CD4-positive, alpha-beta T cell treated with Interleukin-17A for 1 hour (primary cell): ENCODE measurements around the gene RNF44.
"Not testable (repeated sequence)": the region's sequence is repeated elsewhere in the genome, so short reads cannot be mapped to it uniquely, and the experiment has no call there.

ENCODE experiments used
- DNase-seq: peaks from one replicate; pipeline ENCODE4 v3.0.0-alpha.2; 2020

Gene RNF44

DNA sequence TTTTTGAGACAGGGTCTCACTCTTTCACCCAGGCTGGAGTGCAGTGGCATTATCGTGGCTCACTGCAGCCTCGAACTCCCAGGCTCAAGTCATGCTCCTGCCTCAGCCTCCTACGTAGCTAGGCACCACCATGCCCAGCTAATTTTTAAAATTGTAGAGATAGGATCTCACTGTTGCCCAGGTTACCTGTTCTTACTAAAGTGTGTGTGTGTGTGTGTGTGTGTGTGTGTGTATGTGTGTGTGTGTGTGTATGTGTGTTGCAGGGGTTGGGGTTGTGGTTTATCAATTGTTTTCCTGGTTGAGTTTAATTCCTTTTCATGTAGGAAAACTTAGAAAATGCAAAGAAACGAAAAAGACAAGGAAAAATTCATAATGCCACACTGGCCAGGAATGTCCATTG is 21.8 kb downstream of the RNF44 start:
- DNase-seq: peak; percentile 23

DNA sequence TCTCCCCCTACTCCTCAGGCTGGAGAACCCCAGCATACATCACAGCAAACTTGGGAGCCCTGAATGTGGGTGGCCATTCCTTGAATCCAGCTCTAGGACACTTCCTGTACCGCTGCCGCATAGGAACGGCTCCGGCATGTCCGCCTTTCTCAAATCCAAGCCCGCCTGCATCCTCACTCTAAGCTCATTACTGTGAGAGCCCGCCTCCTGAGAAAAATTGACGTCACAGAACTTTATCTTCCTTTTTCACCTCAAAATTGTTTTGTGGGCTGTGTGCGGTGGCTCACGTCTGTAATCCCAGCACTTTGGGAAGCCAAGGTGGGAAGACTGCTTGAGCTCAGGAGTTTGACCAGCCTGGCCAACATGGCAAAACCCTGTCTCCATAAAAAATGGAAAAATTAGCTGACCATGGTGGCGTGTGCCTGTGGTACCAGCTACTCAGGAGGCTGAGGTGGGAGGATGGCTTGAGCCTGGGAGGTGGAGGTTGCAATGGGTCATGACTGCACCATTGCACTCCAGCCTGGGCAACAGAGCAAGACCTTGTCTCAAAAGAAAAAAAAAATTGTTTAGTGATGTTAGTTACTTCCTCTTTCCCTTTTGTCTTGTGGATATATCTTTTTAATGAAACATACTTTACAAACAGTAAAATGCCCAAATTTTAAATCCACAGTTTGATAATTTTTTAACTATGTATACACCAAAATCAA is 22.8 kb downstream of the RNF44 start:
- DNase-seq: no peak

DNA sequence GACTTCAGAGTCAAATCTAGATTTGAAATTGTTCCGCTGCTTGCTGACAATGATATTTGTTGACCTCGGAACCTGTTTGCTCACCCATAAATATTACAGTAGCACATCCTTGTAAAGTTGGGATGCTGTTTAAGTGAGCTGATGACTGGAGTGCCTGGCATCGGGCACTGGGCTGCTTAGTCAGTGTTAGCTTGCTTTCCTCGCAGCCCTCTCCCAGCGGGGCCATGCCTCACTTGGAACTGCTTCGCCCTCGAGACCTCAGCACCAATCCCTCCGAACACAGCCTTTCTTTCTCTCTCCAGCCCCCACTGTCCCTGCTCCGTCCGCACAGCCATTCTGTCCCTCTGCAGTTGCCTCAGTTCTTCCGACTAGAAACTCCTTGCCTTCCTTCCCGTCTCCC is 23.4 kb downstream of the RNF44 start:
- DNase-seq: no peak

GRCh38 chr5:176508603-176509002 is 28.6 kb downstream of the RNF44 start:
- DNase-seq: no peak

DNA sequence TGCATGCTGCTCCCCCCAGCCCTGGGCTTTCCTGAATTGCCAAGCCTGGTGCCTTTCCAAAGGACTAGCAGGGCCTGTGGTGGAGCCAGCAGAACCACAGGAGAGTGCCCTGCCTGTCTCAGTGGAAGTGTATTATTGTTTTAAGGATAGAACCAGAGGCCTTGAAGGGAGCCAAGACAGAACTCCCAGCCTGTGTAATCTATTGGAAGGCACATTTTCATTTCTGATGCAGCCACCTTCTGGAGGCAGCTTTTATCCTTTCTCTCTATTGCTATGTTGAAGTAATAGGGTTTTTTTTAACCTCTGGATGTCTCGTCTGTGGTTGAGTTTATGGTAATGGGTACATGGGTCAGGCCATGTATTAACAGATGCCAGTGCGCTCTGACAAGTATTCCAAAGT is 29.3 kb downstream of the RNF44 start:
- DNase-seq: no peak

DNA sequence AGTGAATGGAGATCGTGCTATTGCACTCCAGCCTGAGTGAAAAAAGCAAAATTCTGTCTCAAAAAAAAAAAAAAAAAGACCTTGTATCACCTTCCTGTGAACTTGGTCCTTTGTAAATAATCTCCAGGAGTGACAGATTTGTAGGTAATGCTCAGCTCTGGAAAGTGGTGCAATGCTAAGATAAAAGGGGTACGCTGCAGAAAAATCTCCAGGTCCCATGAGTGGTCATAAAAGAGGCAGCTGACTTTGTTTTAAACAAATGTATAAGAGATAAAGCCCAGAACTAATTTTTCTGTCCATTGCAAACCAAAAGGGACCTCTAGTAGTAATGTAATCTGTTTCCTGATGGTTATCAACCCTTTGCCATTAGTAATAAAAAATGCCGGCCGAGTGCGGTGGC is 33.7 kb downstream of the RNF44 start:
- no peak for DNase-seq

DNA sequence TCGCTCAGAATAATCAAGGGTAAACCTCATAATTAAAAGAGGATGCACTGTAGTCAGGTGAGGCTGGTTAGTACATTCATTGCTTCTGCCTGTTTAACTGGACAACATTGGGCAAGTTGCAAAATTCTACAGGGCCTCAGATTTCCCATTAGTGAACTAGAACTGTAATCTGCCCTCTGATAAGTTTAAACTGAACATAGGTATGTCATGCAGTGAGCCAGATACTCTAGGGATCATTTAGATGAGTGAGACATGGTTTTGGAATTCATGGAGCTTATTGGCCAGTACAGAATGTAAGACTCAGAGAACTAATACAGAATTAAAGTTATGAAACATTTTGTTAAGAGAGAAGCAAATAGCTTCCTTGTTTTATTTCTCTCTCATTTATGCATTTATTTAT is 35.9 kb downstream of the RNF44 start:
- no peak for DNase-seq

- no peak for DNase-seq
Measured at GRCh38 chr5:176500511-176500910, 36.7 kb downstream of the RNF44 start.

- no peak for DNase-seq
Measured at GRCh38 chr5:176499273-176499672, 37.9 kb downstream of the RNF44 start.

GRCh38 chr5:176497852-176498251 is 39.4 kb downstream of the RNF44 start:
- DNase-seq: no peak

GRCh38 chr5:176492431-176492830 is 44.8 kb downstream of the RNF44 start:
- no peak for DNase-seq

- DNase-seq: no peak
Measured at GRCh38 chr5:176491901-176492300, 45.3 kb downstream of the RNF44 start.

DNA sequence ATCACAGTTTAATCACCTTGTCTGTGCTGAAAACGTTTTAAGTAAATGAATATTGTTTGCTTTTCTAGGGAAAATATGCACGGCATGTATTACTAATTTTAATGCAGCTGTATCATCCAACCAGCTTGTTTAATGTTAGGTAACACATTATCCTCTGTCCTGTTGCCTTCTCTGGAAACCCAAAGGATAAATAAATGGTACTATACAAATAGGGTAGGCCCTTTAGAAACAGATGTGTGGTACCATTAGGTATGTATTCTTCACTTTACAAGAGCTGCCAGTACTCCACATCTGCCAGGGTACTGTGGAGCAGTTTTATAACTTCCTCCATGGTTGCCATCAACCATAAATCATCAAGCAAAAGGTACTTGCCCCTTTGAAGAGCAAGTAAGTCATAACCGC is 46.1 kb downstream of the RNF44 start:
- no peak for DNase-seq

GRCh38 chr5:176490301-176490700 is 46.9 kb downstream of the RNF44 start:
- no peak for DNase-seq

- DNase-seq: no peak
Measured at GRCh38 chr5:176489077-176489476, 48.1 kb downstream of the RNF44 start.

- not testable (repeated sequence) for DNase-seq
Measured at GRCh38 chr5:176487160-176487559, 50.0 kb downstream of the RNF44 start.

DNA sequence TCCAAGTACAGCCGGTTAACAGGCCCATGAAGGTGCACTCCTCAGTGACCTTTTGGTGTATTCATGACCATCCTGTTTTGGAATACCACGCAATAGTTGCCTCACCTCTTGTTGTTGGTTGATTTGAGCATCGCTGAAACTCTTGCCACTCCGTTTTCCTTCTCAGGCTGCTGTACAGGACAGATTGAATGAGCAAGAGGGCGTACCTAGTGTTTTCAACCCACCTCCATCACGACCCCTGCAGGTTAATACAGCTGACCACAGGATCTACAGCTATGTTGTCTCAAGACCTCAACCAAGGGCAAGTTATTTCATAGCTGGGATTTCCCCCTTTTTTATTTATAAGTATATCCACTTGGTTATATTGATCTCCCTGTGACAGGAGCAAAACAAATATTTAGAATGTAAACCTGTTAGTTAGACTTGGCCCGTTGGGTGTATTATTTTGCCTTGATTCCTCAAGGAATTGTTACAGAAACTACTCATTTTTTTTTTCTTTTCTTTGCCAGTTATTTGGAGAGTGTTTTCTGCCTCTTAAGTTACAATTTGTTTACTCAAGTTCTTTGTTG is 50.9 kb downstream of the RNF44 start:
- DNase-seq: no peak

DNA sequence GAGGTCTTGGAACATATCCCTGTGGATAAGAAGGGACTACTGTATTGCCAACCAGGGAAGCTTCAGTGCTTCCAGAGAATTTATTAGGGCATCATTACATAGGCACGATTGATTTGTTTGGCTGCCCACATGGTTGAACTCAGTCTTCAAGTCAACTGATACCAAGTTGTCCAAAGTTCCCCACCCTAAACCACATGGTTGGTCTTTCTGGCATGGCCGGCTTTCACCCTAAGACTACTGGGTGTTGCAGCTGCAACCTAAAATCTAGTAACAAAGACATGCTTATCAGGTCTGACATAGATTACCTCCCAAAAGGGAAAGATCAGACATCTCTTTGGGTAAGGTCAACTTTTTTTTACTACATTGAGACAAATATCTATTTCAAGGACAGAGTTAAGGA is 52.0 kb downstream of the RNF44 start:
- DNase-seq: no peak

DNA sequence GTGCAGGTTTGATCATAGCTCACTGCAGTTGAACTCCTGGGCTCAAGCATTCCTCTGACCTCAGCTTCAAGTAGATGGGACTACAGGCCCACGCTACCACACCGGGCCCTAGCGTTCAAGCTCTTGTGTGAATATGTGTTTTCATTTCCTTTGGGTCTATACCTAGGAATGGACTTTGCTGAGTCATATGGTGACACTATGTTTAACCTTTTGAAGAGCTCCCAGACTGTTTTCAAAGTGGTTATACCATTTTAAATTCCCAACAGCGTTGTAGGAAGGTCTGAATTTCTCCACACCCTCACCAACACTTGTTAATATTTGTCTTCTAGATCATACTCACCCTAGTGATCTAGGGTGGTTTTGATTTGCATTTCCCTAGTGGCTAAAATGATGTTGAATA is 55.5 kb downstream of the RNF44 start:
- no peak for DNase-seq
